GM18870 (cell line): ENCODE data around the gene CNTNAP5.
"Not testable (repeated sequence)": the region's sequence is repeated elsewhere in the genome, so short reads cannot be mapped to it uniquely, and the experiment has no call there.

Experiments
- ATAC-seq: cut with Tn5 transposase; IDR thresholded peaks from one replicate; pipeline ENCODE4 v1.9.1; 2021; ENCODE audit warnings: moderate library complexity; ENCODE audit not compliant: unreplicated experiment

The CNTNAP5 gene

GRCh38 chr2:124316881-124317605 lies 292.0 kb downstream of the CNTNAP5 start:
- no peak for ATAC-seq

- no peak for ATAC-seq
Measured at GRCh38 chr2:124317628-124318027, 292.5 kb downstream of the CNTNAP5 start.

- ATAC-seq: no peak
Measured at GRCh38 chr2:124318913-124319312, 293.8 kb downstream of the CNTNAP5 start.

DNA sequence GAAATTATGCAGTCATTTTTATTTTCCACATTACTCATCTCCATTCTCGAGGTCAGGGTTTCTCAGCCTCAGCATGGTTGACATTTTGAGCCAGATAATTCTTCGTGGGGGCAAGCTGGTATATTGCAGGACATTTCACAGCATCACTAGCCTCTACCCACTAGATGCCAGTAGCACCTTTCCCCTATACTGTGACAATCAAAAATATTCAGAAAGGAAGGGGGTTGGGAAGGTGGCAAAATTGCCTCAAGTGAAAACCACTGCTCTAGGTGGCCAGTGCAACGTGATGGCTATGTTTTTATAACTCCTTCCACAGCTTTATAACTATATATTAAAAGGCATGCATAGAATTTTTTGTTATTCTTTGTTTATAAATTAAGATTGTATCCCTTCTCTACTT lies 294.5 kb downstream of the CNTNAP5 start:
- ATAC-seq: no peak

DNA sequence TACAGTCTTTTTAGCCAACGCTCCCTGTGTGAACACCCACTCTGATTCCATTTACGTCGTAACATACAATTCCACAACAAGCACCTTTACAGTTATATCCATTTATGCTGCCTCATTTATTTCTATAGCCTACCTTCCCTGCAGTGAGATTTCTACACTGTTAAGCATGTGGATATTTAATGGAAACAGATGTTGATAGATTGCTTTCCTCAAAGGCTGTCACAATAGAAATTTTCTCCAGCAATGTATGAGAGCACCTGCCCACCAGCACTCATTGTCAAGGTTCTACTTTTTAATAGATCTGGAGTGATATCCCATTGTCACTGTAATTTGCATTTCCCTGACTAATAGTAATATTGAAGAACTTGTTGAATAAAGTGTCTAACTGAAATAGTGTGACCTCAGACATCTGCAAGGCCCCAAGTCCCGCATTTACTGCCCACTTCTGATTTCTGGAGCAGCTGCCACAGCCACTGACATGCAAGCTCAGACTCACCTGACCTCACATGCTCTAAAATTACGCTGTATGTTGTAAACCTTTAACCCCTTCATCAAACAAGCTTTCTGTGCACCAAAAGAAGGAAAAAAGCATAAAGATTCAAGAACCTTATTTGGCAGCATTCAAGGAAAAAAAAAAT lies 295.1 kb downstream of the CNTNAP5 start:
- no peak for ATAC-seq

- ATAC-seq: no peak
Measured at GRCh38 chr2:124323321-124323720, 298.2 kb downstream of the CNTNAP5 start.

DNA sequence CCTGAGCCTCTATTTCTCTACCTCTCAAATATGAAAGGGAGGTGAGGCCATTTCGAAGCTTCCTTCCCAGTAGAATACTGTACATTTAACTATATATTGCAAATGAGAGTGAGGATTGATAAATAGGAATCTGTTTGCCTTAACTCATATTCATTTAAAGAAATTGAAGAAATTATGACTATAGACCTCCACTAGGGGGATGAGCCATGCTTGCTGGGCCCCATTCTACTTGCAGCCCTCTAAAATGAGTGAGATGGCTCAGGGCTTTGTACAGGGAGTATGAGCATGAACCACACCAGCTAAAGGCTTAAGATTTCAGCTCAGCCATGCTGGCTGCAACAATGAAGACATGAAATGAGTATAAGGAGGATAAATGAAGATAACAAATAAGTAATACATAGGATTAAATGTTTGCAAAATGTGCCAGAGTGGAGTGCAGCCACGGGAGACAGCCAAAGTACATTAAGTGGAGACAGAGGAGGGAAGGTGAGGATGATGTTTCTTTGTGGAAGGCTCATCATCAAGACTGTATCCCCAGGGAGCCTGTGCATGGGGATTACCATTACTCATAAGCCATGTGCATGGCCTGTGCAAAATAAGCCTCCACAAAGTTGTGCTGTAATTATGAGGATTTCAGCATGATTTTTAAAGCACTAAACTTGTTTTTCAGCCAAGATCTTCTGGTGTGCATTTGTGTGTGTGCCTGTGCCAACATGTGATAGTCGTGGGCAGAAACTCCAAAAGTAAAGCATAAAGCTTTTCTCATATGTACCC lies 300.8 kb downstream of the CNTNAP5 start:
- no peak for ATAC-seq

DNA sequence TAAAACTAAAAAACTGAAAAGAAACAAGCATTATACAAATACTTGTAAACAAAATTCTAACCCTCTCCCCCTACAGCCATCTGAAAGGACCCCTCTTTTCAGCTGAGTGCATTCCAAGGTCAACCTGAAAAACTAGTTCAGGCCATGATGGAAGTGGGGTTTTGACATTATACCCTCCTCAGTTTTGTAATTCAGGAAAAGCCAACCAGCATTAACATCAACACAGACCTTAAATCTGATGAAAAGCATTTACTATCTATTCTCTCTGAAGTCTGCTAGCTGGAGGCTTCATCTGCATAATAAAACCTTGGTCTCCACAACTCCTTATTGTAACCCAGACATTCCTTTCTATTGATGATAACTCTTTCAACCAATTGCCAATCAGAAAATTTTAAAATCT lies 302.2 kb downstream of the CNTNAP5 start:
- no peak for ATAC-seq

- ATAC-seq: no peak
Measured at GRCh38 chr2:124328397-124328796, 303.3 kb downstream of the CNTNAP5 start.

- no peak for ATAC-seq
Measured at GRCh38 chr2:124333784-124334183, 308.7 kb downstream of the CNTNAP5 start.

DNA sequence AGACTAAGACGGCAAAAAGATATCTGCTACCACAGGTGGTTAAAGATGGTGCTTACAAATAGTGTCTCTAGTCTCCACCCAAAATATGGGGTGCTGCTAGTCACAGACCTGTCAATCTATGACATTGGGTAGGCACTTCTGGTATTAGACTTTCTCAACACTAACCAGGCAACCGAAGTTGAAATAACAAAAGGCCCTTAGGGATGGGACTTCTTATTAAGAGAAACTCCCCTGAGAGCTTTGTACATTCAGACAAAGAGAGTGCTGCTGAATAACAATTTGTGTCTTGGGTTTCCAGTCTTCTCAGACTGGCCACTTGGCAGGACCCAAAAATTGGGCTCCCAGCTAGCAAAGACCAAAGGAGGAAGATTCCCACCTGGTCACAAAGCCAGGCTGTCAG lies 310.0 kb downstream of the CNTNAP5 start:
- ATAC-seq: no peak

GRCh38 chr2:124339709-124340108 lies 314.6 kb downstream of the CNTNAP5 start:
- no peak for ATAC-seq

DNA sequence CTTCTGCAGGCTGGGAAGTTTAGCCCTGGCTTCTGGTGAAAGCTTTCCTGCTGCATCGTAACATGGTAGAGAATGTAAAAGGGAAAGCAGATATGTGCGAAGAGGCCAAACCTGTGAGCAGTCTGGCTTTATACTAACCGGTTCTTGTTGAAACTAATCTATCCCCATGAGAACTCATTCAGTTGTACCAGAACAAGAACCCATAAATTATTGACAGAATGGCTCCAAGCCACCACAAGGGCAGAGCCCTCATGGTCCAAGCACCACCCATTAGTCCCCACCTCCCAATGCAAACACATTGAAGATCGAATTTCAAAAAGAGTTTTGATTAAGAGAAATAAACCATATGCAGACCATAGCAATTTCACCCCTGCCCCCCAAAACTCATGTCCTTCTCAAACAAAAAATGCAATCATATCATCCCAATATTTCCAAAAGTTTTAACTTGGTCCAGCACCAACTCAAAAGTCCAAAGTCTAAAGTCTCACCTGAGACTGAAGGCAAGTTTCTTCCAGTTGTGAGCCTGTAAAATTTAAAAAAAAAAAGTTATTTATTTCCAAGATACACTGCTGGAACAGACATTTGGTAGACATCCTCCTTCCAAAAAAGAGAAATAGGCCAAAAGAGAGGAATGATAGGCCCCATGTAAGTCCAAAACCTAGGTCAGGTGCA lies 318.9 kb downstream of the CNTNAP5 start:
- no peak for ATAC-seq

- ATAC-seq: no peak
Measured at GRCh38 chr2:124347209-124347608, 322.1 kb downstream of the CNTNAP5 start.

GRCh38 chr2:124353656-124354055 lies 328.6 kb downstream of the CNTNAP5 start:
- ATAC-seq: no peak

DNA sequence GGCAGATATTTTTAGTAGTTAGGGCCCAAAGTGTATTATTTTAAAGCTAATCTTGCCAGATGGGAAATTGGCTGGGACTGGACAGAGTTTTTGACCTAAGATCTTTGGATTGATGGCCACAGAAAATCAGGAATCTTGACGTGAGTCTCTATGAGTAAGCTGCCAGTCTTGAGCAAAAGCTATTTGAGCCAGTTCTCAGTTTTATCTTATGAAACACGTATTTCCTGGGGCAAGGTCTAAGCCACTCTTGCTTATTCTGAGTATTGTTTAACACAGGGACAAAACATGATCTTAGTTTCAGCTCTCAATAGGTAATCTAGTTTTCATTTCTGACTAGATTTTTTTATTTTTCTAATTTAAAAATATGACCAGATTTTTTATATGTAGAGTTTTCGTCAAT lies 329.4 kb downstream of the CNTNAP5 start:
- ATAC-seq: no peak

DNA sequence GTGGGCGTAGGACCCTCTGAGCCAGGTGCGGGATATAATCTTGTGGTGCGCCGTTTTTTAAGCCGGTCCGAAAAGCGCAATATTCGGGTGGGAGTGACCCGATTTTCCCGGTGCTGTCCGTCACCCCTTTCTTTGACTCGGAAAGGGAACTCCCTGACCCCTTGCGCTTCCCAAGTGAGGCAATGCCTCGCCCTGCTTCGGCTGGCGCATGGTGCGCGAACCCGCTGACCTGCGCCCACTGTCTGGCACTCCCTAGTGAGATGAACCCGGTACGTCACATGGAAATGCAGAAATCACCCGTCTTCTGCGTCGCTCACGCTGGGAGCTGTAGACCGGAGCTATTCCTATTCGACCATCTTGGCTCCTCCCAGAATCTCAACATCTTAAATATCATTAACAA lies 336.9 kb downstream of the CNTNAP5 start:
- ATAC-seq: not testable (repeated sequence)

DNA sequence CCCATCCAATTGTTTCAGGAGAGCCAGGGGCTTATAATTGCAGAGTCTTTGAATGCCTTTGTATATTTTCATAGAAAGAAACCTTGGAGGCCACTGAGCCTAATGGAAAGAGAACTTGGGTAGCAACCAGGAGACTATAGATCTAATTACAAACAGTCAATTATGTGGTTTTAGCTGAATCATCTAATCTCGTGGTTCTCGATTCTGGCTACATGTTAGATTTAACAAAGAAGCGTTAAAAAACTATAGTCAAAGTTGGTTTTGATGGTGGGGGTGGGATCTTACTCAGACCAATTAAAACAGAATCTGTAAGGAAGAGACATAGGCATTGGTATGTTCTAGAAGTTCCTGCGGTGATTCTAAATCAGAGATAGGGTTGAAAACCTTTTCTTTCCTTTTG lies 344.1 kb downstream of the CNTNAP5 start:
- ATAC-seq: no peak

DNA sequence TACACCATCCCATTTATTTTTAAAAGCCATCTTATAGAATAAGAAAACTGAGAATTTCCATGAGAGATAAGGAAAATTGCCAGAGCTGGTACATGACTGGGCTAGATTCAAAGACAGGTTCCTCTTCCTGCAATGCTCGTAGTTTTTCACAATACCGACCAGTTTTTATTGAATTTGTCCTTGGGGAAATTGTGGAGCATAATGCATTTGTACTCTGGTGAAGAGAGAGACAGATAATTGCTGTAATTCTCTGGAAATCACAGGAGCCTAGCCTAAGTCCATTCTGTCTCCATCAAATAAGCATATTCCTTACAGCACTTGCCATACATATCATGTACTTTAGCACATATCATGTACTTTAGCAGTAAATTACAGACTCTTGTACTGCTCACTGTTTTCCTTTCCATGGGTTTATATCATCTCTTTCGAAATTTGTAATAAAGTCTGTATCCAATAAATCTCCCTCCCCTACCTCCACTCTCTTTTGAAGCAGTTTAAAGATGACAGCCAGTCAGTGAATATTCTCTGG lies 355.2 kb downstream of the CNTNAP5 start:
- no peak for ATAC-seq

- no peak for ATAC-seq
Measured at GRCh38 chr2:124382067-124382618, 357.1 kb downstream of the CNTNAP5 start.

DNA sequence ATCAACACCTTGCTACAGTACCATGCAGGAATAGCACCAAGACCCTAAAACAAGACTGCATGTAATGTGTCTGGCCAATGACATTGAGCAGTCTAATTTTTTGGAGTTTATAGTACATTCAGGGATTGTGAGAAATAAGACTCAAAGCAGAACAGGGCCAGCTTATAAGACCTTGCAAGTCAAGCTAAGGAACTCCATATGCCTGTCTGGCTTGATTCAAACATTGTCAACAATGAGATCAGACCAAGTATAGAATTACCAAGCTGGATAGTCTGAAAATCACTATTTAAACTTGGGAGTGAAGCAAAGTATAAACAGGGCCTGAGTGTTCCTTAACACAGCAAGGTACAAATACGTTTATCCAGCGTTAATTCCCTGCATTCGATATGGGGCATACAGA lies 370.9 kb downstream of the CNTNAP5 start:
- no peak for ATAC-seq
